Measurements from ENCODE around the gene IRX5.

The IRX5 gene

DNA sequence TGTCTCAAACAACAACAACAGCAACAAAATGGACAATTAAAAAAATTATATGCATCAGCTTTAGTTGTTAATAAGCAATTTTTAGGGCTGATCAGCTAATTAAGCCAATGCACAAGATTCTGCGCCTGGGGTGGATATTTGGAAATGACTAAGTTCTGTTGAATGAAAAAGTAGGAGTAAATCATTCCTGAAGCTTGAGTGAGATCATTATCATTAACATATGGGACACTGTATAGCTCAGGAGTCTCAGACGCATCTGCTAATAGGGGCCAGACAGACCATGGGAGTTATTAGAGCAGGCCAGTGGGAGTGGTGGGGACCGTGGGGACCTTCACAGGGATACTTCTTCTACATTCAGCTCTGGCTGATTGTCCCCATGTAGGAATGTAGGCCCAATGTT, 22.8 kb downstream of the IRX5 start:
- DNase-seq, result no peak

DNA sequence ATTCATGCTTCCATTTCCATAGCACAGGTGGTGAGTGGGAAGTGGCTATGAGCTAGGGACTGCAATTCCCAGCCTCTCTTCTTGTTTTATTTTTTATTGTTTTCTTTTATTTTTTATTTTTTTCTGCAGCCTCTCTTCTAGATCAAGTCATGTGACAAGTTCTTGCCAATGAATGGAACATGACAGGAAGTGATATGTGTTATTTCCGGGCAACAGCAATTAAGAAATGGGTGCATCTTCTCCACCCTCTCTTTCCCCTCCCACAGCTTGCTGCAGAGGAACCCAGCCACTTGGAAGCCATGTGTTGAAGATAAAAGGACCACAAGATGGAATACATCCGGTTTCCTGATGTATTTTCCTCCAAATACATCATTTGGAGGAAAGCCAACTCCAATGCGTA, 23.6 kb downstream of the IRX5 start:
- no peak for DNase-seq

- DNase-seq, result no peak
These were observed 25.1 kb downstream of the IRX5 start for GRCh38 chr16:54955757-54956156.

GRCh38 chr16:54957403-54958166, 26.9 kb downstream of the IRX5 start:
- no peak for DNase-seq

GRCh38 chr16:54962045-54962444, 31.4 kb downstream of the IRX5 start:
- no peak for DNase-seq

DNA sequence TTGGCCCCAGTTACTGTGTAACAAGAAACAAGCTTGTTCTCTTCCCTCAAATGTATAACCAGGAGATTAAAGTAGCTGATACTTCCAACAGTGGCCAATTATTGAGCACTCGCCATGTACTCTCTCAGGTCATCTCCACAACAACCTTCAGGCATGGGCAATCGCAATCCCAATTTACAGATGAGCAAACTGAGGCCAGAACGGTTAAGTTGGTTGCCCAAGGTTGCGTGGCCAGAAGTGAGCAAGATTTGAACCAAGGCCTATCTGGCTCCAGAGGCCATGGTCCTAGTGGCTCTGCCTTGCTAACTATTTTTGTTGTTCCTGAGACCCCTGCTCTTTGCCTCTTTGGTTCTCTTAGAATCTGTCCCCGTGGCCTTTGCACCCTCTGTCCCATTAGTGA, 33.6 kb downstream of the IRX5 start:
- DNase-seq, result no peak

DNA sequence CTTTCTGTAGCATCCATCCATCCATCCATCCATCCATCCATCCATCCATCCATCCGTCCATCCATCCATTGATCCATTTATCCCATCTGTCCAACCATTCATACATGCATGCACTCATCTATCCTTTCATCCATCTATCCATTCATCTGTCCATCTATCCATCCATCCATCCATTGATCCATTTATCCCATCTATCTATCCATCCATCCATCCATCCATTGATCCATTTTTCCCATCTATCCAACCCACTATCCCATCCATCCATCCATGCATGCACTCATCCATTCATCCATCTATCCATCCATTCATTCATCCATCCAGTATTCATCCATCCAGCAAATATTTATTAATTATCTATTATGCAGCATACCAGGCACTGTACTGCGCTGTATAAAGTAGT, 34.8 kb downstream of the IRX5 start:
- no peak for DNase-seq

GRCh38 chr16:54968011-54968410, 37.3 kb downstream of the IRX5 start:
- no peak for DNase-seq

- DNase-seq, result no peak
These were observed 38.1 kb downstream of the IRX5 start for GRCh38 chr16:54968784-54969183.

GRCh38 chr16:54970016-54970415, 39.4 kb downstream of the IRX5 start:
- no peak for DNase-seq

GRCh38 chr16:54974367-54974766, 43.7 kb downstream of the IRX5 start:
- no peak for DNase-seq

GRCh38 chr16:54976651-54977200, 46.1 kb downstream of the IRX5 start:
- no peak for DNase-seq

- no peak for DNase-seq
These were observed 46.5 kb downstream of the IRX5 start for GRCh38 chr16:54977211-54977610.

- no peak for DNase-seq
These were observed 50.2 kb downstream of the IRX5 start for GRCh38 chr16:54980821-54981220.

Data from CD4-positive, alpha-beta T cell treated with Interleukin-4 for 1 hour (primary cell).